Measurements from ENCODE around the gene LIN54.
"Not testable (repeated sequence)": the region's sequence is repeated elsewhere in the genome, so short reads cannot be mapped to it uniquely, and the experiment has no call there.

LIN54 gene

DNA sequence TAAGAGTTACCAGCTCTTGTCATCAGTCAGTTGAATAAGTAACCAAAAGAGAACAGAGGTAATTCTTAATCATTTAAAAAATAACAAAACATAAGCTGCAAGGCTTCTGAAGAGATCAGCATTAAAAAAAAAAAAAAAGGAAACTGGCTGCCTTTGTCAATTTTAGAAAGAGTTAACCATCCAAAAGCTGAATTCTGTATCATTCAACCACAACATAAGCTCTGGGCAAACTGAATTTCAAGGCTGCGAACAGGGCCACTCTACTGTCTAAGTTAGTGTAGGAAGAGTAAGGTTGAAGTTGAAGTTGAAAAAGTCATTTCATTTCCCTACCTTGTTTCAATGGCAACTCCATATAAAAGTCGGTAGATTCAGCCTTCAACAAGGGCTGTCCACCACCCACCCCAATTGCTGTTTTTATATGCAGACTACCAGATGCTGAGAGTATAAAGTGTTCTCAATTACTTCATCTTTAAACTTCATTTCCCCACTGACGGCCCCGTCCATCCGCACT lies 1.1 kb upstream of the LIN54 start:
- DNase-seq: no peak

DNA sequence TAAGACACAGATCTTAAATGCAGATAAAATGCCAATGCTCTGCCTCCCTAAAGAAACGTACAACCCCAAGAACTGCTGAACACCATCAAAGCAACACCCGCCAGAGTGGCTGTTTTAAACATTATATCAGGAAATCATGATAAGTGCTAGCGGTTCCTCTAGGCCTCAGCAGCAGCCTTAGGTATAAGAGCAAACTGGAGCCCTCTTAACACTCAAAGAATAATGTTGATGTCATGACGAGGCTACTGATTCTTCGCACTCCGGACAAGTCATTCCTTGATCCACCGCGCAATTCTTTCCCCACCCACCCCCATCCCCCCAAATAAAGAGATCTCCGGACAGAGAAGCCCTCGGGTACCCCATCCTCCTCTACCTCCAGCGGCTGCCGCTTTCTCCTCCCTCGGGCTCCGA lies 507 bp downstream of the LIN54 start:
- no peak for DNase-seq

DNA sequence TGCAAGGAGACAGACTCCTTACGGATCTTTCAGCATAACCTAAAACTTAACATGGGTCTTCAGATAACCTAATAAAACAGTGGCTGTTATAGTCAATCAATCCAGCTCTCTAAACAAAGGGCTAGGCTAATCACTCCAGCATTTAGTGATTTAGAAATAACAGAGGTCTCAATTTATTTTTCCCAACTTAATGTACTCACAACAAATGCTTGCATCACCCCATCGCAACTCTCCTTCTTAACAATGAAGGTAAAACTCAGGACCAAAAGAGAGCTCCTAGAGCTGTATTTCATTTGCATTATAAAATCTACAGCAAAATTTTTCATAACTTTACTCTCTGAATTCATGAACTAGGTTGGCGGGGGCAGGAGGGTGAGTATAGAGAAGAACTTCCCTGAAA lies 1.1 kb downstream of the LIN54 start:
- no peak for DNase-seq

DNA sequence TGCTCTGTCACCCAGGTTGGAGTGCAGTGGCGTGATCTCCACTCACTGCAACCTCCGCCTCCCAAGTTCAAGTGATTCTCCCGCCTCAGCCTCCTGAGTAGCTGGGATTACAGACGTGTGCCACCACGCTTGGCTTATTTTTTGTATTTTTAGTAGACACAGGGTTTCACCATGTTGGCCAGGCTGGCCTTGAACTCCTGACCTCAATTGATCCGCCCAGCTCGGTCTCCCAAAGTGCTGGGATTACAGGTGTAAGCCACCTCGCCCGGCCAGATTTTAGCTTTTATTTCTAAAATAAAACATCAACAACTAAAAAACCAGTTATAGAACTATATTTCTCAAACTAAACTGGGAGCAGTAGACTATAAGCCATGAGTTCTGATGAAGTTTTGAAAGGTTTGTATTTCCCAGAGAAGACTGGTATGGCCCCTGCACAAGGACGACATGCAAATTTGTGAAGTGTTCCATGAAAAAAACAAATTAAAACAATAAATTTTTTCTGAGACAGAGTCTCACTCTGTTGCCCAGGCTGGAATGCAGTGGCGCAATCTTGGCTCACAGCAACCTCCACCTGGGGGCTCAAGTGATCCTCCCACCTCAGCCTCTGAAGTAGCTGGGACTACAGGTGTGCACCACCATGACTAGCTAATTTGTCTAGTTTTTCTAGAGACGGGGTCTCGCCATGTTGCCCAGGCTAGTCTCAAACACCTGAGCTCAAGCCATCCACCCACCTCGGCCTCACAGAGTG lies 7.4 kb downstream of the LIN54 start:
- DNase-seq: not testable (repeated sequence)

DNA sequence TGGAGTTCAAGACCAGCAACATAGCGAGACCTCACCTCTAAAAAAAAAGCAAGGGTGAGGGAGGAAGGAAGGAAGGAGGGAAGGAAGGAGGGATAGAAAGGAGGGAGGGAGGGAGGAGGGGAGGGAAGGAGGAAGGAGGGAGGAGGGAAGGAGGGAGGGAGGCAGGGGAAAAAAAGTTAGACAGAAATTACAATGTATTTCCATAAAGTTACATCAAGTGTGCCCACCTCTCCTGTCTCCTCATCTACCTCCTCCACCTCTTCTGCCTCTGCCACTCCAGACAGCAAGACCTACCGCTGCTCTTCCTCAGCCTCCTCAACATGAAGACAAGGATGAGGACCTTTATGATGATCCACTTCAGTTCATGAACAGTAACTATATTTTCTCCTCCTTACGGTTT lies 8.3 kb downstream of the LIN54 start:
- no peak for DNase-seq

DNA sequence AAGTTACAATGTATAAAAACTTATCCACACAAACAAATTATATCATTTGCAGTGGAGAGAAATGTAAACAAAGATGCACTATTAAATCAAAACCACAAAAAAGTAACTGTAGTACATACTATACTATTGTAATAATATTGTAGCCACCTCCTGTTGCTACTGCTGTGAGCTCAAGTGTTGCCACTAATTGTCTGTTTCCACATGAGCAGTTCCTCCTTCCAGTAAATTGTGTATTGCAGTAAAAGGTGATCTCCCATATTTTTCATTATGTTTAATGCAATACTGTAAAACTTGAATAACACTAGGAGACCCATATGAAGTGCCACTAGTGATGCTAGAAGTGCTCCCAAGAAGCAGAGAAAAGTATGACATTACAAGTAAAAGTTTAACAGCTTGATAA lies 11.7 kb downstream of the LIN54 start:
- no peak for DNase-seq

DNA sequence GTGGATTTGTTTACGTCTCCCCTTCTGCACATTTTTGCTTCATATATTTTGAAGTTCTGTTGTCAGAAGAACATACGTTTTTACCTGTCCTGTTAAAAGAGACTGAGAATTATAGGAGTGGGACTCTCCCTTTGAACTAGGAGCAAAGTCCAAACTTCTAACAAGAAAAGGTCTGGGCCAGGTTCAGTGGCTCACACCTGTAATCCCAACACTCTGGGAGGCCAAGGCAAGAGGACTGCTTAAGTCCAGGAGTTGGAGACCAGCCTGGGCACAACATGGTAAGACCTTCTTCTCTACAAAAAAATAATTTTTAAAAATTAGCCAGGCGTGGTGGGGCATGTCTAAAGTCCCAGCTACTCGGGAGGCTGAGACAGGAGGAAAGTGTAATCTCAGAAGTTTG lies 15.8 kb downstream of the LIN54 start:
- DNase-seq: no peak

DNA sequence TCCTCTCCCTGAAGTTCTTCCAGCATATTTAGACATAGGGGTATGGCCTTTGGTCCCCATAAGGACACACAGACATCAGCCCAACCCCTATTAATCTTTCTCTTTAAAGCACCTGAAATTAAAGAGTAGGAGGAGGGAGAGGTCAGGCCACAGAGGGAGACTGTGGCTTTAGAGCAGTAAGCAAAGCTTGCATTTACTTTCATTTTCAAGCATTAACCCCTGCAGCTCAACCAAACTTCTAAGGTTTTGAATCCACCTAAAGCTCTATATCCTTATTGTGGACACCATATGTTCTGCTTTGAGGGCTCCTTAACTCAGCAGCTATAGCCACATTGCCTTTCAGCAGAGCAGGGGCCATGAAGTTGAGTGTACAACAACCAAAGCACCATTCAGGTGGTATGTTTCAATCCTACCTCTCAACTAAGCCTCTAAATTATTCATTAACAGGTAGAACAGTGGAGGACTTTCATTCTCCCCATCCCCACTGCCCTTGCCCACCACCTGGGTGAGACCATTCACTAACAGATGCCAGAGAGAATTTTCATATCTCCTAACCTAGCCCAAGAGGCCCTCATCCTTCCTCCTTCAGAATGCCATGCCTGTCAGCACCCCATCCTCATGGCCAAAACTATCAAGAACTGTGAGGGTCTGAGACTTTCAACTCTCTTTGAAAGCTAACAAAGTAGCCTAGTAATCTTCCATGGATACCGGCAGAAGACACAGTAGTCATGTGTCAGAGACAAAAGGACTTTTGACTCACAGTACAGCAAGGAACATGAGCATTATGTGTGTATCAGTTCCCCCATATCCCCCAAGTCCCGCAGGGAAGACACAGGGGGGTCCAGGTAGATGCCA lies 20.8 kb downstream of the LIN54 start:
- DNase-seq: no peak

DNA sequence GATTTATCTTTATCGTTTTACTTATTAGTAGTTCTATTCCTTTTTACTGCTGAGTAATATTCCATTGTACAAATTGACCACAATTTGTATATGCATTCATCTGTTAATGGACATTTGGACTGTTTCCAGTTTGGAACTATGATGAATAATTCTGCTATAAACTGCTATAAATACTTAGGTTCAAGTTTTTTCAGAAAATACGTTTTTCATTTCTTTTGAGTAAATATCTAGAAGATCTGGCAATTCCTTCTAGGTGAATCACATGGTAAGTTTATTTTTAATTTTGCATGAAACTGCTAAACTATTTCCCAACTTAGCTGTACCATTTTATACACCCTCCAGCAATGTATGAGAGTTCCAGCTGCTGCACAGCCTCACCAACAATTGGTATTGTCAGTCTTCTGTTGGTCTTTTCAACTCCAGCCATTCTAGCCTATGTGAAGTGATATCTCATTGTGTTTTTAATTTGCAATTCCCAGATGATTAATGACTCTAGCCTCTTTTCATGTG lies 22.2 kb downstream of the LIN54 start:
- DNase-seq: no peak

DNA sequence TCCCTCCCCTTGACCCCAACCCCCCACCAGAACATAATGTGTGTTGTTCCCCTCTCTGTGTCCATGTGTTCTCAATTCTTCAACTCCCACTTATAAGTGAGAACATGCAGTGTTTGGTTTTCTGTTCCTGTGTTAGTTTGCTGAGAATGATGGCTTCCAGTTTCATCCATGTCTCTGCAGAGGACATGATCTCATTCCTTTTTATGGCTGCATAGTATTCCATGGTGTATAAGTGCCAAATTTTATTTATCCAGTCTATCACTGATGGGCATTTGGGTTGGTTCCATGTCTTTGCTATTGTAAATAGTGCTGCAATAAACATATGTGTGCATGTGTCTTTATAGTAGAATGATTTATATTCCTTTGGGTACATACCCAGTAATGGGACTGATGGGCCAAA lies 23.1 kb downstream of the LIN54 start:
- DNase-seq: not testable (repeated sequence)

DNA sequence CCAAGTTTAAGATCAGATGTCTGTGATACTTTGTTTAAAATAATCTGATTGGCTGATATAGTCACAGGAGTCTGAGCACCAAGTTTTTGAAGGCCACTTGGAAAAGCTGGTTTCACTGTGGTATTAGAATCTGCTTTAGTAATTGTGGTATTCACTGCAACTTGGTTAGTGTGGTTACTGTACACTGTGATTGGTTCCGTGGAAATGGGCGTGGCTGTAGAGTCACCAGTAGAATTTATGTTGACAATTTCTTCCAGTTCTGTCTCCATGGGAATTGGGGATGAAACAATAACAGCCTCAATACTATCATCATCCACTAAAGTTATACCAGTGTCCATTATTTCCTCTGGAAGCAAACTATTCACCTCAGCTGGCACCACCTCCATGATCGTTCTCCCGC lies 26.2 kb downstream of the LIN54 start:
- no peak for DNase-seq

DNA sequence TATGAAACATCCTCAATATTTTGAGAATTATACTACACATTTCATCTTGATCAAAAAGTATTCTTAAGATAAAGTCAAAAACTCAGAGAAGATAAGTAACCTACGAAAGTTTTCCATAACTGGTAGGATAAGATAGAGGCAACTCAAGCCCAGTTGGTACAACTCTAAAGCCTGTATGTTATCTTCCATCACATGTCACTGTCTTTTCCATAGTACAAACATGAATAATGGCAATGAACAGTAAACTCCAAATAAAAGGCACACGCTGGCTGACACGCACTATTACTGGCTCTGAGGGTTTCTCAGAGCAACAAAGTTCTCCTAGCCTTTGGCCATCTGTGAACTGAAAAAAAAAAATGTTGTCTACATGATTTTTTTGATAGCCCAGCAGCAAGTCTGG lies 27.2 kb downstream of the LIN54 start:
- DNase-seq: no peak

DNA sequence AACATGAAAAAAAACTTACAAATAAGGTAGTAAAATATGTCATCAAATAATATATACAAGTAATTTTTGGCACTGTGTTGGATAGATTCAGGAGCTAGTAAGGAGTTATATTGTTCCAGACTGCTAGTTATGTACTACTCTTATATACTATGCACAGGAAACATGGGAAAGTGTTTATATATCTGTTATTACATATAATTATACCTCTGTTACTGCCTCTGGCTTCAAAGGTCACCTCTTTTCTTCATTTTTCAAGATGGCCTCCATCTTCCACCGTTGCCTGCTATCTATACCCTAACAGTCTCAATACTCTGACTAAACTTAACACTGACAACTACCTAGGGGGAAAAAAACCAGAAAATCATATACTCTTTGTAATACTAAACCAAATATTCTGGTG lies 29.5 kb downstream of the LIN54 start:
- DNase-seq: no peak

DNA sequence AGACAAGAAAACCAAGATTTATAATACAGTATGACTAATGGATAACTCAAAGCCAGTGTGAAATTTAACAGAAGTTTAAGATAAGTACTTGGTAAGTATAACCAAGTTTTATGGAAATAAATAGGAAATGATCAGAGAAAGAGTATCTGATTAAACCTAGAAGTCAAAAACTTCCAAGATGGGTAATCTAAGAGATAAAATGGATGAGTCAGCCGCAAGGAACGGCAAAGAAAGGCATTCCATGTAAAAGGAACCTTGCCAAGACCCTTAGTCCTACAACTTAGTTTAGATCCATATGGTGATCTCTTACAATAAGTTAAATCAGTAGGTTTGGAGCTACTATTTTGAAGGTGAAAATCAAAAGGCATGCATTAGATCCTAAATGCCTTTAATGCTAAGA lies 34.8 kb downstream of the LIN54 start:
- DNase-seq: no peak

DNA sequence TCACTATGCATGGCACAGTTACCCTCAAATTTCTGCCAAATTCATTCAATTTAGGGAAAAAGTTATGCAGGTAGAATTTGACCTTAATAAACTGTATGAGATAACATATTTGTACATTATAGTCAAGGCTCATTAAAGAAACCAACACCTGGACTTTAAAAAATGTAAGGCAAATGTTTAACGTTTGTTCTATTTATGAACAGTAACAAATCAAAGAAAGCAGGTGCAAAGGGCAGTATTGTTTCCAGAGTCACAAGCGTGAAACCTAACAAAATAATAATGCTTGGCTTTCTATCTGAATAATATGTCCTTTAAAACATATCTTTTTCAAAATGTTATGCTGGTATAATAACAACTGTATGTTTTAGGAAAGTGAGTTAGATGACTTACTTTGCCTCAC lies 41.2 kb downstream of the LIN54 start:
- DNase-seq: no peak

DNA sequence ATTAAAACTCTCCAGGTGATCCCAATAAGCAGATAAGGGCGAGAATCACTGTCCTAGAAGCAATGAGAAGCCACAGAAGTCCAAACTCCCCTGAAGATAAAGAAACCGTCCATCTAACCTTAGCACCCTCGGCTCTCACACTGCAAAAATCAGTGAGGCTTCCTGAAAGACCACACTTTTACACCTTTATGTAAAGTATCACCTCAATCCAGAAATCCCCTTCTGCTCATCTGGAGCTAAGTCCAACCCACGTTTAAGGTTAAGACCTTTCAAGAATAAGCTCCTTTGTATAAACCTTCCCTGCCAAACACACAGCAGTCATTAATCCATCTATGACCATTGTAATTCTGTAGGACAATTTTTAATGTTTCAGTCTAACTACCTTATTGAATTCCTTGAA lies 41.7 kb downstream of the LIN54 start:
- DNase-seq: no peak

DNA sequence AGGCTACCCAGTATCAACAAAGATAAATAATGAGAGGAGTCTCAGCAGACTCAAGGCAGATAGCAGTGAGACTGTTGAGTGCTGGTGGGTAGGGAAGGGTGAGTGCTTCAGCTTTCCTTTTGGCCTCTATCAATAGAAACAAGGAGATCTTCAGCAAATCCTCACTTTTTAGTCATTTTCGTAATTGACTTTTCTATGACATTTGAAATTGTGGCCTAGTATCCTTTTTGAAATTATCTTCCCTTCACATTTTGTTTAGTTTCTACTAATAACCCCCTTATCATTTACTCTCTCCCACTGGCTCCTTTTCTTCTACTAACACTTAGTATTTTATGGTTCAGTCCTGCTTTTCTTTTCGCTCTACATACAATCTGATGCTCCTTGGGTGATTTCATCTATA lies 44.9 kb downstream of the LIN54 start:
- DNase-seq: no peak

DNA sequence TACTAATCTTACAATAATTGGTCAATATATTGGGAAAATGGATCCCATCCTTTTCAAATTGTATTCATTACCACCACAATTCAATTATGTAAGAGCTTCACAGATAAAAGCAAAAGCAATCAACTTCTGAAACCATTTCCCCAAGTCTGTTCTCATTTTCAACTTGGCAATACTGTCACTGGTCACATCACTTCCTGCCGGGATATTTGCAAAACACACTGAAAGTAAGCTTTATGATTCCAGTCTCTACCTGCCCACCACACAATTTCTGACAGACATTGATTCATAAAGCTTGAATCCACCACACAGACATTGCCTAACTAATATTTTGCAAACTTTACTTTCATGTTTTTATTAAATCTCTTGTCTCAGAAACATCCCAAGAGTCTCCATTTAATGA lies 53.6 kb downstream of the LIN54 start:
- DNase-seq: no peak

DNA sequence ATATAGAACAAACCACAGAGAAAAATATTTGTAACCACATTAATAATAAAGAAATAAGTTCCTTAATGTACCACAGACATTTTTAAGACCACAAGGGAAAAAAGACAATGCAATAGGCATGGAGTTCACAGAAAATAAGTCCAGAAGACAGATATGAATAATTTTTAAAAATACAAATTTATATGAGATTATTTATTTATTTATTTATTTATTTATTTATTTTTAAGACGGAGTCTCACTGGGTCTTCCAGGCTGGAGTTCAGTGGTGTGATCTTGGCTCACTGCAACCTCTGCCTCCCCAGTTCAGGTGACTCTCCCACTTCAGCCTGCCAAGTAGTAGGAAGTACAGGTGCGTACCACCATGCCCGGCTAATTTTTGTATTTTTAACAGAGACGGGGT lies 56.4 kb downstream of the LIN54 start:
- no peak for DNase-seq

DNA sequence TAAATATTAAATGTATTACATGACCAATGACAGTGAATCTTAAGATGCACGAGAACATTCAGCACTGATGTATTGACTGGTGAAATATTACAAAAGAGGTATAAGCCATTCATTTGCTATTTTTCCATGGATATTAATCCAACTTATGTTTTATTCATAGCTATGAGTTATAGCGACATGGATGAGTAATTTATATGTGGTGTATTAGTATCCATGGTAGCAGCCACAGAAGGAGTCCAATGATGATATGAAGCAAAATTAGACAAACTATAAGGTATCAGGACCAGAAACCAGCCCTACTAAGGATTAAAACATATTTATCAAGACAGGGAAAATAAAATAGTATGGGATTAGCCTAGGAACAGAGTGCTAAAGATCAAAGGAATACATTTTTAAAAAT lies 59.4 kb downstream of the LIN54 start:
- no peak for DNase-seq

DNA sequence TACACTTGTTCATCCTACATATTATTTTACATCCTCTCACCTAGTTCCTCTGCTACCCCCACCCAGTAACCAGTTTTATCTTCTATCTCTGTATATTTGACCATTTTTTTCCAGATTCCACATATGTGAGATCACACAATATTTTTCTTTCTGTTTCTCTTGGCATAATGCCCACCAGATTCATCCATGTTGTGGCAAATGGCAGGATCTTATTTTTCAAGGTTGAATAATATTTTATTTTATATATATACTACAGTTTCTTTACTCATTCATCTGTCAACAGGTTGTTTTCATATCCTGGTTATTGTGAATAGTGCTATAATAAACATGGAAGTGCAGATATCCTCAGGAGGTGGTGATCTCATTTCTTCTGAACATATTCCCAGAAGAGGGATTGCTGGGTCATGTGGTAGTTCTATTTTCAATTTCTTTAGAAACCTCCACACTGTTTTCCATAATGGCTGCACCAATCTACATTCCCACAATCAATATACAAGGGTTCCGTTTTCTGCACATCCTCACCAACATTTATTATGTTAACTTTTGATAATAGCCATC lies 61.9 kb downstream of the LIN54 start:
- no peak for DNase-seq

DNA sequence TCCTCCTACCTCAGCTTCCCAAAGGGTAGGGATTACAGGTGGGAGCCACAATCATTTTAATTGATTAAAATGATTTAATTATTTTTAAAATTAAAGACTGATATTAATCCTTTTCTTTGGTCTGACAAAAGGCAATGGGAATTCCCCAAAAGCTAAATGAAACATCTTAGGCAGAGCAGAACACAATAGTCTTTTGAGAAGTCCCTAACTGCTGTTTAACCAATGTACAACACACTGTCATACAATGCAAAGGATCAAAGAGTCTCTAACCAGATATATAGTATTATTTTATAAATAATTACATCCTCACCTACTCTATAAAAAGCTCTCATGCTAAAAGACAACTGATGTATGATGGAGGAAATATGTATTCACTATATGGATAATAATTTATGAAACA lies 63.1 kb downstream of the LIN54 start:
- DNase-seq: no peak

DNA sequence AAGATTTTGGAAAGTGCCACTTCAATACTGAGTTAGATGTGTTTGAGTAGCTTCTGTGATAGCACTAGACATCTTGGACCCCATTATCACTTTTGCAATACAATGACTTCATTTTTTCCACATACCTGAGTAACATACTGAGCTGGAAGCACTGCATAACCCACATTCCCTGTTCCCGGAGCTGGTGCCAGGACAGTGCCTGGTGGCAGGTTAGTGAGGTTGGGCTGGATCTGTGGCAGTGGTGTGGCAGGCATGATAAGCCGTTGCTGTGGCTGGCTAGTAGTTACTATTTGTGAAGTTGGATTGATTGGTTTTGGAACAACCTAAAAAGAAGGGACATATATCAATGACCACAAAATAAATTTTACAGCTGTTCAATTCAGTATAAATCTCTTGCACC lies 71.2 kb downstream of the LIN54 start:
- DNase-seq: no peak

DNA sequence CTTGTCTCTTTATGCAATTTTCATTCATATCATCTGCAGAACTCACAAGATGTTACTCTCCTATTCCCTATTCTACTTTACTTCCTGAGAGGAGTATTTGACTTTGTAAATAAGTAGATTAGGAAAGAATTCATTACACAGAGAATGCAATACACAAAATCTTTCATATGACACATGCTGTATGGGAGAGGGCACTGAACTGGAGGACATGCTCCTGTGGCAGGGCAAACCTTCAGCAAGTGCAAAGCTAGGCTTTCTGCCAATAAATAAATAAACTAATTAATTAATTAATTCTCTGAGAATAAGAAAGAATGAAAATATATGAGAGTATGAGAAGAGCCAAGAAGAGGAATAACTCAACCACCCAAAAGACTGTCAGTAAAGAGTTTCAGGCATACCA lies 76.2 kb downstream of the LIN54 start:
- no peak for DNase-seq
